Measurements from ENCODE around the gene PLA2G2E.
"Not testable (repeated sequence)": the region's sequence is repeated elsewhere in the genome, so short reads cannot be mapped to it uniquely, and the experiment has no call there.

PLA2G2E gene

GRCh38 chr1:19880841-19881240 is 42.6 kb downstream of the PLA2G2E start:
- DNase-seq: not testable (repeated sequence)

GRCh38 chr1:19879661-19880060 is 43.8 kb downstream of the PLA2G2E start:
- DNase-seq: no peak

GRCh38 chr1:19879227-19879626 is 44.2 kb downstream of the PLA2G2E start:
- DNase-seq: no peak

DNA sequence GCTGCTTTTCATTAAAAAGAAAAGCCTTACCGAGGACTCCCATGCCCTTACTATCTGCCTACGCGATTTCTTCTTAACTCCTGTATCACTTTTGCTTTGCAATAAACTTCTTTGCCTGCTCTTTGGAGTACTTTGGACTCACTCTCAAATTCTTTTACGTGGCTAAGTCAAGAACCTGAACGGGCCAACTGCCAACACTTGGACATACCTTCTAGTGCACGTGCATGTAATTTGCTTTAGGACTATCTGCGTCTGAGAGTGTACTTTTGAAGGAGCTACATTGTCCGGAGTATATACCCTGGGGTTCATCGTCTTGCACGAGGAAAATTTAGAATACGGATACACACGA is 44.8 kb downstream of the PLA2G2E start:
- DNase-seq: no peak

DNA sequence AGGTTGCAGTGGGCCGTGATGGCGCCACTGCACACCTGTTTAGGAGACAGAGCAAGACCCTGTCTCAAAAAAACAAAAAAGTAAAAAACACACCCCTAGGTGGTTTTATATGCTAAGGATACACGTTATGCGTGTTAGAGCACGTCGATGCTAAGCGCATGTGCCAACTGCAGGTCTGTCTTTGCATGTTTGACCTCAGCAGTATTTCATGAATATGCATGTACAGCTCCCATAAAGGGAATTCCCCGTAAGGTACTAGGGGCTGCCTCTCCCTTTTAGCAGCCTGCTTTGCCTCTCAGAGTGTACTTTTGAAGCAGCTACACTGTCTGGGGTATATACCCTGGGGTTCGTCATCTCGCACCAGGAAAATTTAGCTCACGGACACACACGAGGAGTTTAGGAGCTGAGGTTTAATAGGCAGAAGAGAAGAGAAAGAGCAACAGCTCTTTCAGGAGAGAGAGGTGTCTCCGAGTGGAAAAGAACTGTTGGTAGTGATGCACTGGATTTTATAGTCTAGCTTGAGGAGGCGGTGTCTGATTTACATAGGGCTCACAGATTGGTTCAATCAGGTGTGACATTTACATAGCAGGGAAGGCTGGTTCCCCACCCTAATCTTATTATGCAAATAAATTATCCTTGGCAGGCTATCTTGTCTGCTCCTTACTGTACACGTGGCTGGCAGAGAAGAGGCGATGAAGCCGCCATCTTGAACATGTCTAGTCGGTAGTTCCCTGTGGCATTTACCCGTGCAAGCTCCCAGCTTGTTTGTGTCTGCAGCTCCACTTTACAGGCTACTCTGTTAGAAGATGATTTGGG is 45.4 kb downstream of the PLA2G2E start:
- no peak for DNase-seq

DNA sequence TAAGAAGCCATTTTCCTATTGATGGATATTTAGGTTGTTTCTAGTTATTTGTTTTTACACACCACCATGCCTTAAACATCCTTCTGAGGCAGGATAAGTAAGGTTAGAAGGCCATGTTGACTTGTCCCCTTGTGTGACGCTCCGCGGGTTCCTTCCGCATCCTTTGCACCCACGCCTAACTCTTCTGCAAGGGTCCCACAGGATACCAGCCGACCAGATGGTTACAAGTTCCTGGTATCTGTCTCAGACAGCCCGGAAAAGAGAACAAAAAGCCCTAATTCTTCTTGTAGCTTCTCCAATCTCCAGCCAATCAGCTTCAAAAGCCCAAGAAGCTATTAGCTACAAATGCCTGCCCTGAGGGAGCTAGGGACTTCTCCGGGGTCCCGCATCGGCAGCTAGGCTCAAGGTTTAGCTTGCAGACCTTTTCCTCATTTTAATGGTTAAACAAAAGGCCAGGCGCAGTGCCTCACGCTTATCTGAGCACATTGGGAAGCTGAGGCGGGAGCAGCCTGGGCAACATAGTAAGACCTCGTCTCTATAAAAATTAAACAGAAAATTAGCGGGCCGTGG is 46.2 kb downstream of the PLA2G2E start:
- DNase-seq: peak in 1 of 2 experiments; percentile 6

DNA sequence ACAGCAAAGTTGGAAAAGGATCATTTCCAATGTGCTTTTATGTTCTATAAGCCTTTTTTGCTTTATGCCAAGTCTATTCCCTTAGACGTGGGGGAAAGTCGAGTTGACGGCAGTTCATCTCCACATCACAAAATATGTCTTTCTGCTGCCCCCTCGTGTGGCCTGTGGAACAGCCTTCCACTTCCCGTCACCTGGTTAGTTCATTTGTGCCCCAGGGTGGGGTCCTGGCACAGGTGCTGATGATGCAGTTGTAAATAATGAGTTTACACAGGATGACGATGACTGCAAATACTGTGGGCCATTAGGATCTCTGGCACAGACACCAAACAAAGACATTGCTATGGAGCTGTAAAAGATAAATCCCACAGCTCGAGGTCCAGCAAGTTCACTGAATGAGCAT is 51.2 kb downstream of the PLA2G2E start:
- no peak for DNase-seq
